Hepatocyte (in vitro differentiated cells): Measurements from ENCODE around the gene EXOC6. TPM values are rescaled to one million over a fixed set of nuclear protein-coding genes. Genes with fewer than 3 reads are reported as not detected.

Experiments used
- DNase-seq: peaks from one replicate; pipeline ENCODE4 v3.0.0-alpha.2; 2016; ENCODE audit warnings: low spot score
- H2AFZ ChIP-seq: fragments of 200-600 bp; sonication (generic); 2 replicates; pipeline ENCODE4 v1.6.0; 2016; ENCODE audit warnings: antibody characterized with exemption, mild to moderate bottlenecking
- H3K27ac ChIP-seq: fragments of 200-600 bp; sonication (generic); 2 replicates; pipeline ENCODE4 v1.5.1; 2016; ENCODE audit warnings: mild to moderate bottlenecking
- H3K27me3 ChIP-seq: fragments of 200-600 bp; sonication (generic); 2 replicates; pipeline ENCODE4 v1.6.1; 2016
- H3K36me3 ChIP-seq: fragments of 200-600 bp; sonication (generic); replicated peaks from 2 replicates; pipeline ENCODE4 v1.5.1; 2016; ENCODE audit warnings: low read depth; ENCODE audit not compliant: insufficient read depth
- H3K4me1 ChIP-seq: fragments of 200-600 bp; sonication (generic); 2 replicates; pipeline ENCODE4 v1.5.1; 2016; ENCODE audit warnings: mild to moderate bottlenecking, moderate library complexity; ENCODE audit not compliant: insufficient read depth
- H3K4me2 ChIP-seq: fragments of 200-600 bp; sonication (generic); 2 replicates; pipeline ENCODE4 v1.6.0; 2016
- H3K4me3 ChIP-seq: fragments of 200-600 bp; sonication (generic); 2 replicates; pipeline ENCODE4 v1.5.1; 2016; ENCODE audit warnings: mild to moderate bottlenecking
- H3K79me2 ChIP-seq: fragments of 200-600 bp; sonication (generic); 2 replicates; pipeline ENCODE4 v1.6.0; 2017; ENCODE audit warnings: mild to moderate bottlenecking
- H3K9me2 ChIP-seq: fragments of 200-600 bp; sonication (generic); replicated peaks from 2 replicates; pipeline ENCODE4 v1.6.0; 2017; ENCODE audit warnings: mild to moderate bottlenecking; ENCODE audit not compliant: insufficient read depth
- H3K9me3 ChIP-seq: fragments of 200-600 bp; sonication (generic); 2 replicates; pipeline ENCODE4 v1.5.1; 2016; ENCODE audit warnings: low read depth, mild to moderate bottlenecking
- H4K20me1 ChIP-seq: fragments of 200-600 bp; sonication (generic); 2 replicates; pipeline ENCODE4 v1.6.0; 2016; ENCODE audit warnings: mild to moderate bottlenecking; ENCODE audit not compliant: insufficient read depth, poor library complexity, severe bottlenecking
- CTCF ChIP-seq: fragments of 200-600 bp; sonication (generic); IDR thresholded peaks from 2 replicates; pipeline ENCODE4 v1.5.1; 2016; ENCODE audit warnings: antibody characterized with exemption, mild to moderate bottlenecking; ENCODE audit not compliant: poor library complexity
- EZH2 ChIP-seq: fragments of 200-600 bp; sonication (generic); IDR thresholded peaks from 2 replicates; pipeline ENCODE4 v1.6.1; 2016; ENCODE audit warnings: antibody characterized with exemption, mild to moderate bottlenecking, borderline replicate concordance
- EZH2phosphoT487 ChIP-seq: fragments of 200-600 bp; sonication (generic); IDR thresholded peaks from one replicate; pipeline ENCODE4 v1.6.1; 2018; ENCODE audit warnings: antibody characterized with exemption, mild to moderate bottlenecking, low read depth, moderate library complexity; ENCODE audit not compliant: unreplicated experiment, severe bottlenecking
- WGBS: methylation state at CpG from one replicate; pipeline ENCODE4 v1.1.6; 2016; ENCODE audit warnings: low lambda C conversion rate; ENCODE audit errors: missing lambda C conversion rate; 5-methylcytosine and 5-hydroxymethylcytosine counted together
- polyA plus RNA-seq: library from polyadenylated mRNA; unstranded; fragments of >200 nt; fragmentation: Nextera tagmentation; extraction: Ambion mirVana; gene quantifications from 2 replicates; pipeline ENCODE4 v1.2.1, GENCODE V29; 2016
- total RNA-seq: library from RNA; depleted of rRNA; stranded (reverse); fragments of >200 nt; gene quantifications from 2 replicates; pipeline ENCODE4 v1.2.3, GENCODE V29; 2014

Gene EXOC6
- total and polyA plus RNA-seq, 2 experiments from 2014 or later: 5.8 to 11.7 TPM

- Histone ChIP-seq H2AFZ (no peak overlapping the region), H3K4me3 (no peak overlapping the region), H3K79me2 (no peaks in the 10 kb centered on the region), H3K27ac (no peak overlapping the region), H3K4me2 (no peak overlapping the region), H3K9me2 (no peaks in the 10 kb centered on the region), H3K4me1 (peaks cover 23% of the 10 kb centered on the region), H4K20me1 (no peaks in the 10 kb centered on the region), H3K27me3 (peaks cover 44% of the 10 kb centered on the region), H3K9me3 (no peaks in the 10 kb centered on the region), H3K36me3 (no peaks in the 10 kb centered on the region)
- TF ChIP-seq EZH2phosphoT487 (no peak), CTCF (no peak), EZH2 (no peak)
- 47% methylated on average over 5 of the region's 5 CpGs for WGBS
- no peak for DNase-seq
Observed at GRCh38 chr10:93077860-93078337, 229.6 kb downstream of the EXOC6 start.

- Histone ChIP-seq H3K4me3 (no peak overlapping the region), H3K27ac (no peak overlapping the region), H3K79me2 (no peaks in the 10 kb centered on the region), H2AFZ (peak overlapping the region; percentile 18), H3K9me3 (no peaks in the 10 kb centered on the region), H4K20me1 (no peaks in the 10 kb centered on the region), H3K4me1 (peaks cover 6% of the 10 kb centered on the region), H3K9me2 (no peaks in the 10 kb centered on the region), H3K27me3 (peaks cover 25% of the 10 kb centered on the region), H3K36me3 (no peaks in the 10 kb centered on the region), H3K4me2 (peak overlapping the region; percentile 37)
- WGBS: 75% methylated on average over 9 of the region's 9 CpGs
- DNase-seq: no peak
- TF ChIP-seq EZH2phosphoT487: no peak
Observed at GRCh38 chr10:93079663-93080349, 231.5 kb downstream of the EXOC6 start.

GRCh38 chr10:93080350-93081046, 232.2 kb downstream of the EXOC6 start:
- no peaks in the 10 kb centered on the region for H3K79me2 ChIP-seq
- H3K27me3 ChIP-seq: peaks cover 18% of the 10 kb centered on the region
- TF ChIP-seq CTCF (peak; percentile 80), EZH2 (no peak), EZH2phosphoT487 (no peak)
- H2AFZ ChIP-seq: peak overlapping the region; percentile 18
- H3K36me3 ChIP-seq: no peaks in the 10 kb centered on the region
- no peaks in the 10 kb centered on the region for H4K20me1 ChIP-seq
- no peak overlapping the region for H3K27ac ChIP-seq
- H3K4me2 ChIP-seq: peak overlapping the region; percentile 37
- 61% methylated on average over 22 of the region's 22 CpGs for WGBS
- peaks cover 5% of the 10 kb centered on the region for H3K4me1 ChIP-seq
- no peaks in the 10 kb centered on the region for H3K9me2 ChIP-seq
- no peaks in the 10 kb centered on the region for H3K9me3 ChIP-seq
- peak; percentile 75 for DNase-seq
- H3K4me3 ChIP-seq: no peak overlapping the region

GRCh38 chr10:93081318-93081717, 233.0 kb downstream of the EXOC6 start:
- peaks cover 10% of the 10 kb centered on the region for H3K27me3 ChIP-seq
- H3K36me3 ChIP-seq: no peaks in the 10 kb centered on the region
- H3K4me1 ChIP-seq: peaks cover 5% of the 10 kb centered on the region
- H3K79me2 ChIP-seq: no peaks in the 10 kb centered on the region
- no peaks in the 10 kb centered on the region for H4K20me1 ChIP-seq
- H3K4me2 ChIP-seq: no peak overlapping the region
- WGBS: 86% methylated on average over 3 of the region's 3 CpGs
- H3K27ac ChIP-seq: no peak overlapping the region
- H3K4me3 ChIP-seq: no peak overlapping the region
- no peak for TF ChIP-seq CTCF
- no peak for TF ChIP-seq EZH2phosphoT487
- TF ChIP-seq EZH2: no peak
- no peaks in the 10 kb centered on the region for H3K9me3 ChIP-seq
- H2AFZ ChIP-seq: no peak overlapping the region
- no peak for DNase-seq
- no peaks in the 10 kb centered on the region for H3K9me2 ChIP-seq
